HG03342 (cell line): ENCODE results near the gene SMO.
"Not testable (repeated sequence)": the region's sequence is repeated elsewhere in the genome, so short reads cannot be mapped to it uniquely, and the experiment has no call there.

Experiments used
- ATAC-seq: cut with Tn5 transposase; IDR thresholded peaks from one replicate; pipeline ENCODE4 v1.9.1; 2021; ENCODE audit warnings: mild to moderate bottlenecking, moderate library complexity; ENCODE audit not compliant: unreplicated experiment

SMO gene

GRCh38 chr7:129169171-129169671 is 19.2 kb upstream of the SMO start:
- ATAC-seq, result peak; percentile 43

- ATAC-seq, result peak; percentile 50
Observed at GRCh38 chr7:129169686-129170440, 18.6 kb upstream of the SMO start.

- no peak for ATAC-seq
Observed at GRCh38 chr7:129170441-129171021, 17.9 kb upstream of the SMO start.

GRCh38 chr7:129173861-129174260 is 14.6 kb upstream of the SMO start:
- not testable (repeated sequence) for ATAC-seq

- no peak for ATAC-seq
Observed at GRCh38 chr7:129176916-129177710, 11.3 kb upstream of the SMO start.

- no peak for ATAC-seq
Observed at GRCh38 chr7:129184981-129185670, 3.3 kb upstream of the SMO start.

GRCh38 chr7:129186749-129187260 is 1.6 kb upstream of the SMO start:
- no peak for ATAC-seq

DNA sequence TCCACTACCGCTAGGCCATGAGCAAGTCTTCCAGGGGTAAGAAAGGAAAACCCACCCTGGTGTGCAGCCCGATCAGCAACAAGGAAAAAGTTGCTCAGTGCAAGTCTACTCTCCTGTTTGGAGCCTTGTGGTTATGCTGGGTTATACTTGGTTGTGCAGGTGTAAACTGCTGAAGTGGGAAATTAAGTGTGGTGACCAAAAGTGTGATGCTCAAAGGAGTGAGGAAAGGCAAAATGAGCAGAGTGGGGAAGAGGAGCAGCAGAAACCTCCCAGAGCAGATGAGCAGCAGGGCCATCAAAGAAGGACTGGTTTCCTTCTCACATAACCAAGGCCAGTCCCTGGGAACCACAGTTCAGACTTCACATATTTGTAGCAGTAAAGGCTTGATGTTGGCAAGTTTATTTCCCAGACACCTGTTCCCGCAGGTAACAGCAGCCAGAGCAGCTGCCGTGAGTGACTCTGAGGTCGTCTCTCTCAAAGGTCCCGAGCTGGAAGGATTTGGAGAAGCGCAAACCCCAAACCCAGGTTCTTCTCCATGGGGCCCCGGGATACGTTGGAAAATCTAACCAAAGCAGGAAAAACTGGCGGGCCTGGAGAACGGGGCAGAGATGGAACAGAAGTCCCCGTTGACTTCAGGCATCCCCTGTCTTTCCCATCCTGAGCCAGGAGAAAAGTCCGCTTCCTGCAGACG is 607 bp upstream of the SMO start:
- no peak for ATAC-seq

- no peak for ATAC-seq
Observed at GRCh38 chr7:129188892-129189660, 643 bp downstream of the SMO start.

GRCh38 chr7:129189661-129190310 is 1.4 kb downstream of the SMO start:
- no peak for ATAC-seq

GRCh38 chr7:129191272-129191671 is 2.8 kb downstream of the SMO start:
- no peak for ATAC-seq

DNA sequence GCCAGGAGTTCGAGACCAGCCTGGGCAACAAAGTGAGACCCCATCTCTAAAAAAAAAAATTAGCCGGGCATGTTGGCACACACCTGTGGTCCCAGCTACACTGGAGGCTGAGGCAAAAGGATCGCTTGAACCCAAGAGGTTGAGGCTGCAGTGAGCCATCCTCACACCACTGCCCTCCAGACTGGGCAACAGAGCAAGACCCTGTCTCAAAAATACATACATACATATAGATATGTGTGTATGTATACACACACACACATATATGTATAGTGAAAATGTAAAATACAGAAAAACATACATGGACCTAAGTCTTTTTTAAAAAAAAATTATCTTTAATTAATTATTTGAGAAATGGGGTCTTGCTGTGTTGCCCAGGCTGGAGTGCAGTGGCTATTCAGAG is 5.5 kb downstream of the SMO start:
- no peak for ATAC-seq

DNA sequence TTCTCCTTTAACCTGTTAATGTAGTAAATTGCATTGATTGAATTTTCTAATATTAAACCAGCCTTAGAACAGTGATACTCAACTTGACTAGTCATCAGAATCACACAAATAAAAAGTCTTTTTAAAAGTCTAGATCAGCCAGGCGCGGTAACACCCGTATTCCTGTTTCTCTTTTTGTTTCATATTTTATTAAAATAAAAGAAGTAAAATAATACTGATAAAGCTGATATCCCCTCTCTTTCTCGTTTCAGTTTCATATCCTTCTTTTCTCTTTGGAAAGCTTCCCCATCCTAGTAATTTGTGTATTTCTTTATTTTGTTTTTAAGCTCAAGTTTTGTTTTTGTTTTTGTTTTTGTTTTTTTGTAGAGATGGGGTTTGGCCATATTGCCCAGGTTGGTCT is 9.3 kb downstream of the SMO start:
- ATAC-seq, result no peak

DNA sequence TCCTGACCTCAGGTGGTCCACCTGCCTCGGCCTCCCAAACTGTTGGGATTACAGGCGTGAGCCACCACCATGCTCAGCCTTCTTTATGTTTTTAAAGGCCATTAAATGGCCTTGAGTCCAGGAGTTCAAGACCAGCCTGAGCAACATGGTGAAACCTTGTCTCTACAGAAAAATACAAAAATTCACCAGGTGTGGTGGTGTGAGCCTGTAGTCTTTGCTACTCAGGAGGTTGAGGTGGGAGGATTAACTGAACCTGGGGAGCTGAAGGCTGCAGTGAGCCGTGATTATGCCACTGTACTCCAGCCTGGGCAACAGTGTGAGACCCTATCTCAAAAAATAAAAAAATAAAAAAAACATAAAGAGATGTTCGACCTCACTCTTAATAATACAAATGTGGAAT is 11.0 kb downstream of the SMO start:
- no peak for ATAC-seq

- no peak for ATAC-seq
Observed at GRCh38 chr7:129202058-129202777, 13.8 kb downstream of the SMO start.

DNA sequence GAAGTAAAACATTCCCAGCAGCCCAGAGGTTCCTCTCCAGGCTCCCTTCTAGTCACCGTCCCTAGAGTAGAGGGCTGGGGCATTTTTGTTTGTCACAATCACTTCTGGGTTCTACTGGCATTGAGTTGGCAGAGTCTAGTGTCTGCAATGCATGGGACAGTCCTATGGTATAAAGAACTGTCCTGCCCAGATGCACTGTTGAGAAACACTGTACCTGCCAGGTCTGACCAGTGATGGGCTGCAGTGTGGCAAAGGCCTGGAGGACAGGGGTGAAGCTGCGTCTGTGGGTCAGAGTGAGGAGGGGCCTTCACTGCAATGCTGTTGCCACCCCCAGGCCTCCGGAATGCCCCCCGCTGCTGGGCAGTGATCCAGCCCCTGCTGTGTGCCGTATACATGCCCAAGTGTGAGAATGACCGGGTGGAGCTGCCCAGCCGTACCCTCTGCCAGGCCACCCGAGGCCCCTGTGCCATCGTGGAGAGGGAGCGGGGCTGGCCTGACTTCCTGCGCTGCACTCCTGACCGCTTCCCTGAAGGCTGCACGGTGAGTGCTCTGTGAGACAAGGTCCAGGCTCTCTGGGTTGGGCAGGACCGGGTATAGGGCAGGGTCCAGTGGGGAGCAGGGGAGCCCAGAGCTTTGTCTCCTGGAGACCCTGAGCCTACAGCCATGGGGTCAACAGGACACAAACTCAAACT is 14.8 kb downstream of the SMO start:
- ATAC-seq, result no peak

DNA sequence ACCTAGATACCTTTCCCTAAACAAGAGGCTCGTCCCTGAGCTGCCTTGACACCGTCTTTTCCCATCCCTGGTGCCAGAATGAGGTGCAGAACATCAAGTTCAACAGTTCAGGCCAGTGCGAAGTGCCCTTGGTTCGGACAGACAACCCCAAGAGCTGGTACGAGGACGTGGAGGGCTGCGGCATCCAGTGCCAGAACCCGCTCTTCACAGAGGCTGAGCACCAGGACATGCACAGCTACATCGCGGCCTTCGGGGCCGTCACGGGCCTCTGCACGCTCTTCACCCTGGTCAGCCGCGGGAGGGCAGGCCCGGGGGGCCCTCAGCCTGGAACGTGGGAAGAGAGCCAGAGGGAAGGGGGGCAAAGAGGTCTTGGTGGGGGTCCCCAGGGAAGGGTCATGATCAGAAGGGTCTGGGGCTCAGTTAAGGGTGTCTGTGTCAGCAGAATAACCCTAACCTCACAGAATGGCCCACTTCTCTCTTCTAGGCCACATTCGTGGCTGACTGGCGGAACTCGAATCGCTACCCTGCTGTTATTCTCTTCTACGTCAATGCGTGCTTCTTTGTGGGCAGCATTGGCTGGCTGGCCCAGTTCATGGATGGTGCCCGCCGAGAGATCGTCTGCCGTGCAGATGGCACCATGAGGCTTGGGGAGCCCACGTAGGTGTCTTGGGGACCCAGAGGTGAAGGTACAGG is 16.8 kb downstream of the SMO start:
- no peak for ATAC-seq
